Measurements from ENCODE around the gene RTL10. TPM values are rescaled to one million over a fixed set of nuclear protein-coding genes. Genes with fewer than 3 reads are reported as not detected.
"Not testable (repeated sequence)": the region's sequence is repeated elsewhere in the genome, so short reads cannot be mapped to it uniquely, and the experiment has no call there.

Gene RTL10
- total RNA-seq, 1 donor from 2014 or later, result 13.5 TPM

DNA sequence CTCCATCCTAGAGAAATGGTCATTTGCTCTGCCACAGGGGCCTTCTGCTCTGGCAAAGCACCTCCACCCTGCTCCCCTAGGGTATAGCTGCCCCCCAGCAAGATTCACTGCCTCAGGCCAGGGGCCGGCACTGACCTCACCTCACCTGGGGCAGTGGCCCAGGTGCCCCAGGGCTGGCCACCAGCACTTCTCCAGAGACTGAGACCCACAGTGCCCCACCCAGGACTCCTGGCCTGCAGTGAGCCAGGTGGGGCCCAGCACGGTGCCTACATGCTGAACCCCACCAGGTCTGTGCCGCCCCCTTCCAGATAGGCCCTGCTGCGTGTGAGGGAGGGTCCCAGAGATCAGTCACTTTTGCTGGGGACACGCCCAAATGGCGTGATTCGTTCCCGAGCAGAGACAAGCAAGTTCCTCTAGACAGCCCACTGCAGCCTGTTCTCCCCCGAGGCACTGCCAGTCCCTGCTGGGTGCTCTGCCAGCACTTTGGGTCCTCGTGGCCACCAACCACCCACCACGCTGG lies 10.8 kb downstream of the RTL10 start:
- no peak for DNase-seq (ENCODE audit: low spot score)

- no peak for DNase-seq (ENCODE audit: low spot score)
Observed at GRCh38 chr22:19843107-19843856, 11.4 kb downstream of the RTL10 start.

- no peak for DNase-seq (ENCODE audit: low spot score)
Observed at GRCh38 chr22:19842393-19843106, 12.1 kb downstream of the RTL10 start.

GRCh38 chr22:19841641-19842392 lies 12.9 kb downstream of the RTL10 start:
- no peak for DNase-seq (ENCODE audit: low spot score)

DNA sequence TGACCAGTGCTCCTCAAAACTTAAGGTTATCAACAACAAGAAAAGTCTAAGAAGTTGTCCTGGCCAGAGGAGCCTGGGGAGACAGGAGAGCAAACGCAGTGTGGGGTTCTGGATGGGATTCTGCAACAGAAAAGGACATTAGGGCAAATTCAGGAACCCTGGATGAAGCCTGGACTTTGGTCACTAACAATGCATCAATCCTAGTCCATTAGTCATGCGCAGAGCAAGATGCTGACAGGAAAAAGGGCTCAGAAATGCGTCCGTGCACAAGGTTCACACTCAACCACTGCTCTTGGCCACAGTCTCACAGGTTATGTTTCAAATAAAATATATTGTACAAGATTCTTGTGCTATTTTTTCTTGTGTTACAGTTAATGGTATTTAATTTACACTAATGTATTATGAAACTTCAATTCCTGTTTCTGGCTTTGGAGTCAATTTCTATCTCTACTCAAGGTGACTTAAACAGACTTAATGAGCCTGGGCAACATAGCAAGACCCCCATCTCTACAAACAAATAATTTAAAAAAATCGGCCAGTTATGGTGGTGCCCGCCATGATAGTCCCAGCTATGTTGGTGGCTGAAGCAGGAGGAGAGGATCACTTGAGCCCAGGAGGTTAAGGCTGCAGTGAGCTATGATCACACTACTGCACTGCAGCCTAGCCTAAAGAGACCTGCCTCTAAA lies 13.6 kb downstream of the RTL10 start:
- DNase-seq (ENCODE audit: low spot score), result no peak

DNA sequence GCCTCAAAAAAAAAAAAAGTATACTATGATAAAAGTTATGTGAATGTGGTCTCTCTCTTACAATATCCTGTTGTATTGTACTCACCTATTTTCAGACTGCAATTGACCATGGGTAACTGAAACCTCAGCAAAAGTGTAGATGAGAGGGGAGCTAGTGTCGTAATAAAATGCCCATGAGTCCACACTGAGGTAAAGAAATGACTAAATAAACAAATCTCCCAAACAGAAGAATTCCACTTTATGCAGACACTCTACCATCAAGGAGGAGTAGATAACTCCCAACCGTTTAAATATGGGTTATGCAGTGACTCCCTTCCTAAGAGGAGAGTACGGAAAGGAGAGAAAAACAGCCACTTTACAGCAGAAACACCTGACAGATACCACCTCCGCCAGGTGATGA lies 14.6 kb downstream of the RTL10 start:
- no peak for DNase-seq (ENCODE audit: low spot score)

DNA sequence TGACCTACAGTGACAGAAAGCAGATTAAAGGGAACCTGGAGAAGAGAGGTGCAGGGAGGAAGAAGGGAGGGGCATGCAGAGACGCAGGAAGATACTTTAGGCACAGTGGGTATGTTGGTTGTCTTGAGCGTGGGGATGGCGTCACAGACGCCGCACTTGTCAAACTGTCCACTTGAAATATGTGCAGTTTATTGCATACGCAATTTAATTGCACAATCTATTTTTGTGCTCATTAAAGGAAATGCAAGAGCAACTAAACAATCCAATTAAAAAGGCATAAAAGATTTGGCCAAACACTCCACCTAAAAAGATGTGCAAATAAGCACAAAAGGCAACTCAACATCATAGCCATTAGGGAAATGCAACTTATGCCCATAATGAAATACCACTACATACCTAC lies 16.8 kb downstream of the RTL10 start:
- DNase-seq (ENCODE audit: low spot score), result no peak

- no peak for DNase-seq (ENCODE audit: low spot score)
Observed at GRCh38 chr22:19836512-19836911, 18.2 kb downstream of the RTL10 start.

DNA sequence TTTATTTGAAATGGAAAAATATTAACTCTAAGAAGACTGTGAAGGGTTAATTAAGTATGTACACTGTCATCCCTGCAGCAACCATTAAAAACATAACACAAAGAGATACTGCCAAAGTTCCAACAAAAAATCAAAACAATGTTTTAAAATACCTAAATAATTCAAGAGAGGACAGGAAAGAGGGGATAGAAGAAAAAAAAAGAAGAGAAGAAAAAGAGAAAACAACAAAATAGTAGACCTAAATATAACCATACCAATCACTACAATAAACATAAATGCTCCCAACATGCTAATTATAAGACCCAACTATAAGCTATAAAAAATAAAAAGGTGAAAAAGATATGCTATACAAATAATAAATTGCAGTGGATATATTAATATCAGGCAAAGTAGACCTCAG lies 20.1 kb downstream of the RTL10 start:
- no peak for DNase-seq (ENCODE audit: low spot score)

DNA sequence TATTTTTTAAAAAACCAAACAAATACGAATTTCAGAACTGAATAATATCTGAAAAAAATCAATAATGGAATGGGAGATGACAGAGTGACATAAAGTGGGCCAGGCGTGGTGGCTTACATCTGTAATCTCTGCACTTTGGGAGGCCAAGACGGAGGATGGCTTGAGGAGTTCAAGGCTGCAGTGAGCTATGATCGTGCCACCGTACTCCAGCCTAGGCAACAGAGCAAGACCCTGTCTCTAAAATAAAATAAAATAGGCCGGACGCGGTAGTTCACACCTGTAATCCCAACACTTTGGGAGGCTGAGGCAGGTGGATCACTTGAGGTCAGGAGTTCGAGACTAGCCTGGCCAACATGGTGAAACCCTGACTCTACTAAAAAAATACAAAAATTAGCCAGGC lies 21.3 kb downstream of the RTL10 start:
- not testable (repeated sequence) for DNase-seq (ENCODE audit: low spot score)

DNA sequence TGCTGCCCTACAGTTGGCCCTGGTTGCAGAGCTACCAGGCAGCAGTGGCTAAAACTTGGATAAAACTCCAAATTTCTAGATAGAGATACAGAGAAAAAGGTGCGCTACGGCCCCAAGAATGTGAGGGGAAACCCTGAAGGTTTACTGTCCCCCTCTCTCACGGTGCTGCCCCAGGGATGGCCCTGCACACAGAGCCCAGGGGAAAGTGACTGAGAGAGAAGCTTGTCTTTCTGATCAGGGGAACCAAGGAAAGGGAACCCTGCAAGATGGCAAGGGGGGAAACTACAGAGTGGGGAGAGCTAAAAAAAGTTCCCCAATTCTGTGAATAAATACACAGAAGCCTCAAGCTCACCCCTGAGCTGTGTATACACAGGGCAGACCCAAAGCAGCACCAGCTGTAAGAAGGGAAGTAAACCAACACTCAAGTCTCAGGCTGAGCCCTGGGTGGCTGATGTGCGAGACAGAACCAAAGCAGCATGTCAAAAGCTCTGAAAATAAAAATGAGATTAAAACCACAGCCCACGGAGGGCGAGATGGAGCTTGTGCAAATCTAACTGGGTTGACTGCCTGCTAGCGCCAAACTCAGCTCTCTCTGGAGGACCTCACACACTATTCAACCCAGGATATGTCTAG lies 22.1 kb downstream of the RTL10 start:
- no peak for DNase-seq (ENCODE audit: low spot score)

GRCh38 chr22:19831979-19832378 lies 22.7 kb downstream of the RTL10 start:
- not testable (repeated sequence) for DNase-seq (ENCODE audit: low spot score)

- DNase-seq (ENCODE audit: low spot score), result no peak
Observed at GRCh38 chr22:19831016-19831415, 23.7 kb downstream of the RTL10 start.

DNA sequence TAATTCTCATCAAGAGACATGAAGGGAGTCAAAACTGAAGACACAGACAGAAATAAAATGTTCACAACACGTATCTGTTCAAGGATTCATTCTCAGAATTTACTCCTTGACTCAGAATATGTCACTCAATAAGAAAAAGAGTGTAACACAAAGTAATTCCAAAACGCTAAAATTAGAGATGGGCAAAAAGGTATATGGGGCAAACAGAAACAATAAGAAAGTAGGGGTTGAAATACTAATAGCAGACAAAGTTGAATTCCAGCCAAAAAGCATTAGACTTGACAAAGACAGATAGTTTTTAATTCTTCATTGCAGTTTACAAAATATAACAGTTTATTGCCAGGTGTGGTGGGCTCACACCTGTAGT lies 26.7 kb downstream of the RTL10 start:
- DNase-seq (ENCODE audit: low spot score), result no peak

DNA sequence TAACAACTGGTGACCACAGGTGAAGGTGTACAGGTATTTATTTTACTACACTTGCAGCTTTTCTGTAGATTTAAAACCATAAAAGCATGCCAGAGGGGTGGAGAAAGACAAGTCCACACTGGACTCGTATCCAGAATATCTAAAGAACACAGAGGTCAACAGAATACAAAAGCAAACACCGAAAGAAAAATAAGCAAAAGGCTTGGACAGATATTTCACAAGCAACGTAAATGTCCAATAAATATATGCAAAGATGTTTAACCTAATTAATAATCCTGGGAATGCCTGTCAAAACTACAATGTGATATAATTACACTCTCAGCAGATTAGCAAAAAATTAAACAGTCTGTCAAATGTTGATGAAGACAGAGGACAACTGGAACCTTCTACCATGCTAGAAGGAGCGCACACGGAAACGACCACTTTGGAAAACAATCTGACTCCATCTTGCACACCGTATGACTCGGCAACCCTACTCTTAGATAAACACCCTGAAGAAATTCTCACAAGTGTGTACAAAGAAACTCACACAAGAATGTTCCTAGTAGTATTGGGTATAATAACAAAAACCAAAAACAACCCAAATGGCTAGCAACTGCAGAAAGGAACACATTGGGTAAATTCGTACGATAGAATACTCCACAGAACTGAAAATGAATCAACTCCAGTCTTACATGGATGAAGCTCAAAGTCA lies 27.2 kb downstream of the RTL10 start:
- no peak for DNase-seq (ENCODE audit: low spot score)

DNA sequence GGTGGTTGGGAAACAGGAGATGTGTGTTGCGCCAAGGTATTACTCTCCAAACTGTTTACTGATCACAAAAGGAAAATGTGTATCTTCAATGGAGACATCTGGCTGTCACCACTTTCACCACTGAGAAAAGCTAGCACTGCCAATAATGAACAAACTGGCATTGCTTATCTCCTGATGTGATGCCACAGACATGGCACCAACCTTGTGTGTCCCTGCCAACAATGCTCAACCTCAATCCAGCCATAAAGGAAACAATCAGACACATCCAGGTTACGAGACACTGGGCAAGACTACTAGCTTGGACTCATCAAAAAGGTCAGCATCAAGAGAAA lies 28.1 kb downstream of the RTL10 start:
- DNase-seq (ENCODE audit: low spot score), result no peak

DNA sequence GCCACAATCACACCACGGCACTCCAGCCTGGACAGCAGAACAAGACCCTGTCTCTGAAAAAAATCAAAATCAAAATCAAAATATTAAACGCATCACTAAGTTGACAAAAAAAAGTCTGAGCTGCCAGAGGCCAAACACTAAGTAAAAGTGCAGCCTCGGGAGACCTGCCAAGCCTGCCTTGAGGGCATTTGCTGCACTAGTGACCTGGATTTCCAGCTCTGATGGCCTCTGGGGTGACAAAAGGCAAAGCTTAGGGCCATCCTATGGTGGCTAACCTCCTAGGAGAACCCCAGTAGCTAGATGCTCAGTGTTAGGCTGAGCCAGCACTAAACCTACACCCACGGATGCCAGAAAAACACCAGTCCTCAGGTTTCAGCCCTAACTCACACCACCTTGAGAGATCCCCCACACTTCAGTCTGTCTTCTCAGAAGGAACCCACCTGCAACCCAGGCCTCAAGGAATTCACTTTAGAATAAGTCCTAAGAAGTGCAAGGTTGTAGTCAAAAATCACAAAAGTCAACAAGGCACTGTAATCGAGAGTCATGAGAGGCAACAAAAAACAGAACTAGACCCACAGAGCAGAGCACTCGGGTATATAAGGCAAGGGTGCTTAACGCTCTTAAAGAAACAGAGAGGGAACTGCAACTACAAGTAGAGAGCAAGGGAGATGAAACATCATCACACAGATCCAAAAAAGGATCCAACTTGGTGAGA lies 28.6 kb downstream of the RTL10 start:
- no peak for DNase-seq (ENCODE audit: low spot score)

- no peak for DNase-seq (ENCODE audit: low spot score)
Observed at GRCh38 chr22:19824926-19825339, 29.7 kb downstream of the RTL10 start.

DNA sequence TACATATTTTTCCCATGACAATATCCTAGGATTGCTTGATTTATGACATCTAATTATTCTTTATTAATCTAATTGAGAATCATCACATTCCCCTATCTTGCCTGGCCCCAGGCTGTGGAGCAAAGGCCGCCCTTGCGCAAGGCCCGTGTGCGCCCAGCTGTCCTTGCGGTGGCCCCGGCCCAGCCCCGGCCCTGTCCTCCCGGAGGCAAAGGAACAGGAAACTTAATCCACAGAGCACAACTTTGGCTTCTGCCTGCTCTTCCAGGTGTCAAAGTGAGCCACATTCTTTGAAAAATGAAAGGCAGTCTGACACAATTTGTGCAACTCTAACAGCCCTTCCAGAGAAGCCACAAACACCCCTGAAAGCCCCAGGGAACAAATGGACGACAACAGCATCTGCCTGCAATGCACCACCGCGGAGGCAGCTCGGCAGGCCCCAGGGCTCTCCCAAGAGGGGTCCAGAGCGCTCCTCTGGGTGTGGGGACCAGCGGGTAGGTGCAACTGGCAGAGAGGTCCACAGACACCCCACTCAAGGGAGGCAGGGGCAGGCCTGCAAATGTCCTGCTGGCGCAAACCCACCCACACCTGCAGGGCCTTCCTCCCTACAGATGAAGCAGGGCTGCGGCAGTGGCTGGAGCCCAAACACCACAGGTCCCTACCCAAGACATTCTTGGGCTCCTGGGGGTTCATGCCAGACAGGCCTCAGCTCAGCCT lies 30.3 kb downstream of the RTL10 start:
- no peak for DNase-seq (ENCODE audit: low spot score)

- no peak for DNase-seq (ENCODE audit: low spot score)
Observed at GRCh38 chr22:19823902-19824211, 30.8 kb downstream of the RTL10 start.

All from umbilical cord (tissue), 2 donors.